Mesothelial cell of epicardium (in vitro differentiated cells): ENCODE data around the gene DDX31. TPM values are rescaled to one million over a fixed set of nuclear protein-coding genes. Genes with fewer than 3 reads are reported as not detected.

ENCODE experiments used
- DNase-seq, 2 experiments: peaks; one replicate each; pipeline ENCODE4 v3.0.0; 2021; ENCODE audit warnings: low spot score in 2 of 2; ENCODE audit not compliant: unreplicated experiment in 2 of 2
- H3K27ac Mint-ChIP-seq: 2 replicates; pipeline ENCODE4 v1.8.0; 2021; ENCODE audit warnings: mixed read lengths
- H3K27me3 Mint-ChIP-seq: 2 replicates; pipeline ENCODE4 v1.8.0; 2021; ENCODE audit warnings: low read depth, mixed read lengths
- H3K36me3 Mint-ChIP-seq: 2 replicates; pipeline ENCODE4 v1.8.0; 2021; ENCODE audit warnings: mixed read lengths
- H3K4me1 Mint-ChIP-seq: 2 replicates; pipeline ENCODE4 v1.8.0; 2021; ENCODE audit warnings: mixed read lengths
- H3K4me3 Mint-ChIP-seq: 2 replicates; pipeline ENCODE4 v1.8.0; 2021; ENCODE audit warnings: mild to moderate bottlenecking, moderate library complexity, mixed read lengths
- H3K9me3 Mint-ChIP-seq: 2 replicates; pipeline ENCODE4 v1.8.0; 2021; ENCODE audit warnings: mixed read lengths
- CTCF ChIP-seq: fragments of 200-600 bp; sonication (generic); IDR thresholded peaks from one replicate; pipeline ENCODE4 v1.5.0; 2021; ENCODE audit warnings: antibody characterized with exemption; ENCODE audit not compliant: unreplicated experiment
- total RNA-seq: library from RNA; stranded (reverse); gene quantifications from 3 replicates; pipeline ENCODE4 v1.2.1, GENCODE V29; 2021

The DDX31 gene
- total RNA-seq, 1 donor from 2014 or later: 22.9 TPM

- Mint-ChIP-seq H3K4me3 (no peak overlapping the region), H3K36me3 (peaks cover 13% of the 10 kb centered on the region), H3K27ac (no peak overlapping the region), H3K27me3 (no peaks in the 10 kb centered on the region), H3K9me3 (peaks cover 51% of the 10 kb centered on the region), H3K4me1 (no peaks in the 10 kb centered on the region)
- no peak for TF ChIP-seq CTCF
- no peak for DNase-seq
These were observed 29.2 kb upstream of the DDX31 start for GRCh38 chr9:132698989-132699388.

- DNase-seq: no peak
- Mint-ChIP-seq H3K27ac (no peak overlapping the region), H3K9me3 (peaks cover 43% of the 10 kb centered on the region), H3K36me3 (peaks cover 18% of the 10 kb centered on the region), H3K4me1 (no peaks in the 10 kb centered on the region), H3K4me3 (no peak overlapping the region), H3K27me3 (no peaks in the 10 kb centered on the region)
- no peak for TF ChIP-seq CTCF
These were observed 27.4 kb upstream of the DDX31 start for GRCh38 chr9:132697230-132697629.

GRCh38 chr9:132694144-132694543, 24.4 kb upstream of the DDX31 start:
- H3K36me3 Mint-ChIP-seq: peaks cover 41% of the 10 kb centered on the region
- DNase-seq: no peak
- H3K4me3 Mint-ChIP-seq: no peak overlapping the region
- H3K27ac Mint-ChIP-seq: no peak overlapping the region
- TF ChIP-seq CTCF: no peak
- H3K4me1 Mint-ChIP-seq: peaks cover 7% of the 10 kb centered on the region
- no peaks in the 10 kb centered on the region for H3K27me3 Mint-ChIP-seq
- peaks cover 41% of the 10 kb centered on the region for H3K9me3 Mint-ChIP-seq

GRCh38 chr9:132690696-132691095, 20.9 kb upstream of the DDX31 start:
- Mint-ChIP-seq H3K27me3 (no peaks in the 10 kb centered on the region), H3K4me3 (no peak overlapping the region), H3K36me3 (peaks cover 52% of the 10 kb centered on the region), H3K4me1 (peaks cover 7% of the 10 kb centered on the region), H3K27ac (peak overlapping the region; percentile 27), H3K9me3 (peaks cover 11% of the 10 kb centered on the region)
- no peak for TF ChIP-seq CTCF
- no peak for DNase-seq

GRCh38 chr9:132683873-132684272, 14.1 kb upstream of the DDX31 start:
- peaks cover 47% of the 10 kb centered on the region for H3K36me3 Mint-ChIP-seq

More at GRCh38 chr9:132683873-132684272, 14.1 kb upstream of the DDX31 start:
- Mint-ChIP-seq H3K27ac (no peak overlapping the region), H3K9me3 (no peaks in the 10 kb centered on the region), H3K4me3 (no peak overlapping the region), H3K4me1 (peaks cover 8% of the 10 kb centered on the region), H3K27me3 (no peaks in the 10 kb centered on the region)
- no peak for DNase-seq
- TF ChIP-seq CTCF: no peak
